Stimulated activated CD8-positive, alpha-beta memory T cell treated with anti-CD3 and anti-CD28 coated beads, Interleukin-12 subunit alpha, Interleukin-12 subunit beta, amount 100 ng/mL, for 1 hour (primary cell): Measurements from ENCODE around the gene SUPT20HL1.
A peak's percentile ranks its signal among the peaks of the same experiment; 100 is the strongest.
"Not testable (repeated sequence)": the region's sequence is repeated elsewhere in the genome, so short reads cannot be mapped to it uniquely, and the experiment has no call there.

Source experiments
- DNase-seq: peaks from one replicate; pipeline ENCODE4 v3.0.0-alpha.2; 2020; ENCODE audit warnings: low read depth

The SUPT20HL1 gene

GRCh38 chrX:24363432-24364181, 3.2 kb downstream of the SUPT20HL1 start:
- DNase-seq = not testable (repeated sequence)

GRCh38 chrX:24364326-24364725, 3.9 kb downstream of the SUPT20HL1 start:
- DNase-seq = no peak

- DNase-seq = no peak
Observed at GRCh38 chrX:24364851-24365538, 4.6 kb downstream of the SUPT20HL1 start.

- DNase-seq = not testable (repeated sequence)
Observed at GRCh38 chrX:24366762-24367400, 6.4 kb downstream of the SUPT20HL1 start.

- DNase-seq = no peak
Observed at GRCh38 chrX:24369816-24370215, 9.4 kb downstream of the SUPT20HL1 start.

GRCh38 chrX:24371391-24371972, 11.0 kb downstream of the SUPT20HL1 start:
- DNase-seq = peak; percentile 26

GRCh38 chrX:24372021-24372763, 11.8 kb downstream of the SUPT20HL1 start:
- DNase-seq = no peak

GRCh38 chrX:24375600-24376131, 15.2 kb downstream of the SUPT20HL1 start:
- no peak for DNase-seq

GRCh38 chrX:24376403-24376802, 16.0 kb downstream of the SUPT20HL1 start:
- DNase-seq = no peak

GRCh38 chrX:24377195-24377594, 16.8 kb downstream of the SUPT20HL1 start:
- DNase-seq = no peak

GRCh38 chrX:24377911-24378468, 17.6 kb downstream of the SUPT20HL1 start:
- DNase-seq = no peak

GRCh38 chrX:24378706-24379105, 18.3 kb downstream of the SUPT20HL1 start:
- DNase-seq = no peak

GRCh38 chrX:24380262-24381187, 20.1 kb downstream of the SUPT20HL1 start:
- DNase-seq = no peak

GRCh38 chrX:24382315-24382714, 21.9 kb downstream of the SUPT20HL1 start:
- not testable (repeated sequence) for DNase-seq

GRCh38 chrX:24387724-24388123, 27.3 kb downstream of the SUPT20HL1 start:
- DNase-seq = no peak

GRCh38 chrX:24391389-24391788, 30.9 kb downstream of the SUPT20HL1 start:
- DNase-seq = no peak

GRCh38 chrX:24391843-24392242, 31.4 kb downstream of the SUPT20HL1 start:
- DNase-seq = no peak

- DNase-seq = no peak
Observed at GRCh38 chrX:24392709-24393108, 32.3 kb downstream of the SUPT20HL1 start.

- peak; percentile 7 for DNase-seq
Observed at GRCh38 chrX:24395775-24396174, 35.3 kb downstream of the SUPT20HL1 start.

- no peak for DNase-seq
Observed at GRCh38 chrX:24396236-24396930, 35.9 kb downstream of the SUPT20HL1 start.
